CD4-positive, alpha-beta T cell treated with Interleukin-4 for 4 hours (primary cell): ENCODE results near the gene HTT.
A peak's percentile ranks its signal among the peaks of the same experiment; 100 is the strongest.

Experiments
- DNase-seq: peaks from one replicate; pipeline ENCODE4 v3.0.0-alpha.2; 2020

Gene HTT

GRCh38 chr4:3074078-3074845, at the start of gene HTT, which contains the start of gene HTT-AS:
HTT (plus strand) TSS chr4:3074681; CDS start chr4:3074826, 145 bp downstream.
HTT-AS (minus strand) TSS chr4:3074538.
- peak; percentile 93 for DNase-seq

GRCh38 chr4:3025881-3026280, 48.6 kb upstream of the HTT start:
- DNase-seq, result no peak

GRCh38 chr4:3026540-3026939, 47.9 kb upstream of the HTT start:
- DNase-seq, result no peak

GRCh38 chr4:3029464-3029863, 45.0 kb upstream of the HTT start:
- no peak for DNase-seq

- no peak for DNase-seq
Observed at GRCh38 chr4:3030566-3031356, 43.7 kb upstream of the HTT start.

- no peak for DNase-seq
Observed at GRCh38 chr4:3031357-3032082, 43.0 kb upstream of the HTT start.

GRCh38 chr4:3034231-3034630, 40.2 kb upstream of the HTT start:
- no peak for DNase-seq

- no peak for DNase-seq
Observed at GRCh38 chr4:3035249-3035648, 39.2 kb upstream of the HTT start.

GRCh38 chr4:3035674-3036073, 38.8 kb upstream of the HTT start:
- no peak for DNase-seq

GRCh38 chr4:3036131-3036952, 38.1 kb upstream of the HTT start:
- DNase-seq, result no peak

GRCh38 chr4:3037957-3038461, 36.5 kb upstream of the HTT start:
- peak; percentile 12 for DNase-seq

- DNase-seq, result no peak
Observed at GRCh38 chr4:3039706-3040366, 34.6 kb upstream of the HTT start.

- DNase-seq, result no peak
Observed at GRCh38 chr4:3040452-3041191, 33.9 kb upstream of the HTT start.

- DNase-seq, result peak; percentile 38
Observed at GRCh38 chr4:3041192-3042142, 33.0 kb upstream of the HTT start.

GRCh38 chr4:3042226-3042625, 32.3 kb upstream of the HTT start:
- no peak for DNase-seq

- DNase-seq, result no peak
Observed at GRCh38 chr4:3043282-3044020, 31.0 kb upstream of the HTT start.

- peak; percentile 68 for DNase-seq
Observed at GRCh38 chr4:3044870-3045819, 29.3 kb upstream of the HTT start.

- no peak for DNase-seq
Observed at GRCh38 chr4:3046162-3046561, 28.3 kb upstream of the HTT start.
